Vagina (tissue), 2 donors: ENCODE results near the gene ADAMTS18.

Source experiments
- POLR2A ChIP-seq, 2 donors: fragments of 450-650 bp; IDR thresholded peaks; one replicate each; pipeline ENCODE4 v1.6.1; 2017; ENCODE audit warnings: antibody characterized with exemption in 2 of 2, mild to moderate bottlenecking in 2 of 2, moderate library complexity in 2 of 2
- POLR2AphosphoS5 ChIP-seq, 2 donors: sonication (generic); formaldehyde crosslinking; IDR thresholded peaks; one replicate each; pipeline ENCODE4 v1.9.0; 2017; ENCODE audit warnings: antibody characterized with exemption in 2 of 2, mild to moderate bottlenecking in 2 of 2, low read depth in 1 of 2; ENCODE audit not compliant: insufficient read depth in 1 of 2
- TF ChIP-seq, protein P1 (sequence below), 3 experiments: fragments of 450-650 bp in 2 of 3; fragments of 200-600 bp in 1 of 3; sonication (generic) in 1 of 3; IDR thresholded peaks; one replicate each; pipeline ENCODE4 v1.5.1; 2017 to 2019; ENCODE audit warnings: antibody characterized with exemption in 3 of 3, mild to moderate bottlenecking in 2 of 3, moderate library complexity in 2 of 3

DNA sequence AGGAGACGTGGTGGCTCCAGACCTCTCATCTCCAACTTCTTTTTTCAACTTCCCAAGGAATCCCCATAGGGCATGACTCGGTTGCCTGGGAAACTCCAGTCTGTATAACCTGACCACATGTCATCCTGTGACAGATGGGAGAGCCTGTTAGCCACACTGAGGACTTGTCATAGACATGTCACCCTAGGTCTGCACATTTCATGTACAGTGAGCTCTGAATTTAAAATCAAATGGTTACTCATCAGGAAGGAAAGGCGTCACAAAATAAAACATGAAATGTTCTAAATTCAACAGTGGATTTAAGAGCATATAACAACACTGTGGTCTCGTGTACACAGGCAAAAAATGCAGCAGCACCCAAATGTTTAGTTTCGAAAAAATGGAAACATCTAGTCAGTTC is 22.2 kb upstream of the ADAMTS18 start:
- TF ChIP-seq POLR2A (IDR thresholded peaks at IDR 0.05) (no peak), POLR2AphosphoS5 (IDR thresholded peaks at IDR 0.05; ENCODE audit: insufficient read depth in 1 of 2, low read depth in 1 of 2) (no peak)
- TF ChIP-seq, protein P1, sequence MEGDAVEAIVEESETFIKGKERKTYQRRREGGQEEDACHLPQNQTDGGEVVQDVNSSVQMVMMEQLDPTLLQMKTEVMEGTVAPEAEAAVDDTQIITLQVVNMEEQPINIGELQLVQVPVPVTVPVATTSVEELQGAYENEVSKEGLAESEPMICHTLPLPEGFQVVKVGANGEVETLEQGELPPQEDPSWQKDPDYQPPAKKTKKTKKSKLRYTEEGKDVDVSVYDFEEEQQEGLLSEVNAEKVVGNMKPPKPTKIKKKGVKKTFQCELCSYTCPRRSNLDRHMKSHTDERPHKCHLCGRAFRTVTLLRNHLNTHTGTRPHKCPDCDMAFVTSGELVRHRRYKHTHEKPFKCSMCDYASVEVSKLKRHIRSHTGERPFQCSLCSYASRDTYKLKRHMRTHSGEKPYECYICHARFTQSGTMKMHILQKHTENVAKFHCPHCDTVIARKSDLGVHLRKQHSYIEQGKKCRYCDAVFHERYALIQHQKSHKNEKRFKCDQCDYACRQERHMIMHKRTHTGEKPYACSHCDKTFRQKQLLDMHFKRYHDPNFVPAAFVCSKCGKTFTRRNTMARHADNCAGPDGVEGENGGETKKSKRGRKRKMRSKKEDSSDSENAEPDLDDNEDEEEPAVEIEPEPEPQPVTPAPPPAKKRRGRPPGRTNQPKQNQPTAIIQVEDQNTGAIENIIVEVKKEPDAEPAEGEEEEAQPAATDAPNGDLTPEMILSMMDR (IDR thresholded peaks at IDR 0.05): no peak
